ENCODE results near the gene CACNA1I.

DNA sequence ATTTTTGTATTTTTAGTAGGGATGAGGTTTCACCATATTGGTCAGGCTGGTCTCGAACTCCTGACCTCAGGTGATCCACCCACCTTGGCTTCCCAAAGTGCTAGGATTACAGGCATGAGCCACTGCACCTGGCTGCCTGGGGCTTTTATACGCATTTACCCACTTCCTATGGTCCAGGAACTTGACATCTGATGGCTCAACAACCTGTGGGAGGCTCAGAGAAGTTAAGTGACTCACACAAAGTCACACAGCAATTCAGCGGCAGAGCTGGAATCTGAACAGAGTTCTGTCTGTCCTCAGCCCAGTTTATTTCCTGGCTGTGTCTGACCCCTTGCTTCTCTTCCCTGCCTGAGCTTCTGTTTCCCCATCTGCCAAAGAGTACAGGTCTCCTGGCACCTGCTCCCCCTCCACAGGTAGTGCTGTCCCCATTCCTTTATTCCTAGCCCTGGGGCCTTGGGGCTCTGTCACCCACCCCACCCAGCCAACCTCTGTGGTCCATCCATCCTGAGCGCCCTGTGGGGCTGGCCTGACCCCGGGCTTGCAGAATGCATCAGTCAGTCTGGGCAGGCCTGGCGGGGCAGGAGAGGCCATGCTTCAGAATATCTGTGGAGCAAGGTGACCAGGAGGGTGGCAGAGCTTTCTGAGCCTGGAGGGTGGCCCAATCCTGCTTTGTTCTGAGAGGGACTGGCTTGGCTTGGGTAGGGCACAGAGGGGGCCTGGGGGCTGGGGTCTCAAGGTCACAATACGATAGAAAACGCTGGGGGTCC, 50.6 kb downstream of the CACNA1I start:
- TF ChIP-seq ZNF768 (tag by site-specific recombination; IDR thresholded peaks at IDR 0.05) (peak; percentile 91; the same call in 1 of the 2 replicates), YY1 (tag by site-specific recombination; IDR thresholded peaks at IDR 0.05) (no peak), KLF1 (tag by site-specific recombination; IDR thresholded peaks at IDR 0.05) (no peak), ZNF133 (tag by site-specific recombination; IDR thresholded peaks at IDR 0.05) (no peak), REPIN1 (tag by site-specific recombination; IDR thresholded peaks at IDR 0.05; ENCODE audit: low read depth) (no peak)
- TF ChIP-seq, protein P1, sequence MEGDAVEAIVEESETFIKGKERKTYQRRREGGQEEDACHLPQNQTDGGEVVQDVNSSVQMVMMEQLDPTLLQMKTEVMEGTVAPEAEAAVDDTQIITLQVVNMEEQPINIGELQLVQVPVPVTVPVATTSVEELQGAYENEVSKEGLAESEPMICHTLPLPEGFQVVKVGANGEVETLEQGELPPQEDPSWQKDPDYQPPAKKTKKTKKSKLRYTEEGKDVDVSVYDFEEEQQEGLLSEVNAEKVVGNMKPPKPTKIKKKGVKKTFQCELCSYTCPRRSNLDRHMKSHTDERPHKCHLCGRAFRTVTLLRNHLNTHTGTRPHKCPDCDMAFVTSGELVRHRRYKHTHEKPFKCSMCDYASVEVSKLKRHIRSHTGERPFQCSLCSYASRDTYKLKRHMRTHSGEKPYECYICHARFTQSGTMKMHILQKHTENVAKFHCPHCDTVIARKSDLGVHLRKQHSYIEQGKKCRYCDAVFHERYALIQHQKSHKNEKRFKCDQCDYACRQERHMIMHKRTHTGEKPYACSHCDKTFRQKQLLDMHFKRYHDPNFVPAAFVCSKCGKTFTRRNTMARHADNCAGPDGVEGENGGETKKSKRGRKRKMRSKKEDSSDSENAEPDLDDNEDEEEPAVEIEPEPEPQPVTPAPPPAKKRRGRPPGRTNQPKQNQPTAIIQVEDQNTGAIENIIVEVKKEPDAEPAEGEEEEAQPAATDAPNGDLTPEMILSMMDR (tag by site-specific recombination; IDR thresholded peaks at IDR 0.05), result no peak
- TF ChIP-seq, protein P2, sequence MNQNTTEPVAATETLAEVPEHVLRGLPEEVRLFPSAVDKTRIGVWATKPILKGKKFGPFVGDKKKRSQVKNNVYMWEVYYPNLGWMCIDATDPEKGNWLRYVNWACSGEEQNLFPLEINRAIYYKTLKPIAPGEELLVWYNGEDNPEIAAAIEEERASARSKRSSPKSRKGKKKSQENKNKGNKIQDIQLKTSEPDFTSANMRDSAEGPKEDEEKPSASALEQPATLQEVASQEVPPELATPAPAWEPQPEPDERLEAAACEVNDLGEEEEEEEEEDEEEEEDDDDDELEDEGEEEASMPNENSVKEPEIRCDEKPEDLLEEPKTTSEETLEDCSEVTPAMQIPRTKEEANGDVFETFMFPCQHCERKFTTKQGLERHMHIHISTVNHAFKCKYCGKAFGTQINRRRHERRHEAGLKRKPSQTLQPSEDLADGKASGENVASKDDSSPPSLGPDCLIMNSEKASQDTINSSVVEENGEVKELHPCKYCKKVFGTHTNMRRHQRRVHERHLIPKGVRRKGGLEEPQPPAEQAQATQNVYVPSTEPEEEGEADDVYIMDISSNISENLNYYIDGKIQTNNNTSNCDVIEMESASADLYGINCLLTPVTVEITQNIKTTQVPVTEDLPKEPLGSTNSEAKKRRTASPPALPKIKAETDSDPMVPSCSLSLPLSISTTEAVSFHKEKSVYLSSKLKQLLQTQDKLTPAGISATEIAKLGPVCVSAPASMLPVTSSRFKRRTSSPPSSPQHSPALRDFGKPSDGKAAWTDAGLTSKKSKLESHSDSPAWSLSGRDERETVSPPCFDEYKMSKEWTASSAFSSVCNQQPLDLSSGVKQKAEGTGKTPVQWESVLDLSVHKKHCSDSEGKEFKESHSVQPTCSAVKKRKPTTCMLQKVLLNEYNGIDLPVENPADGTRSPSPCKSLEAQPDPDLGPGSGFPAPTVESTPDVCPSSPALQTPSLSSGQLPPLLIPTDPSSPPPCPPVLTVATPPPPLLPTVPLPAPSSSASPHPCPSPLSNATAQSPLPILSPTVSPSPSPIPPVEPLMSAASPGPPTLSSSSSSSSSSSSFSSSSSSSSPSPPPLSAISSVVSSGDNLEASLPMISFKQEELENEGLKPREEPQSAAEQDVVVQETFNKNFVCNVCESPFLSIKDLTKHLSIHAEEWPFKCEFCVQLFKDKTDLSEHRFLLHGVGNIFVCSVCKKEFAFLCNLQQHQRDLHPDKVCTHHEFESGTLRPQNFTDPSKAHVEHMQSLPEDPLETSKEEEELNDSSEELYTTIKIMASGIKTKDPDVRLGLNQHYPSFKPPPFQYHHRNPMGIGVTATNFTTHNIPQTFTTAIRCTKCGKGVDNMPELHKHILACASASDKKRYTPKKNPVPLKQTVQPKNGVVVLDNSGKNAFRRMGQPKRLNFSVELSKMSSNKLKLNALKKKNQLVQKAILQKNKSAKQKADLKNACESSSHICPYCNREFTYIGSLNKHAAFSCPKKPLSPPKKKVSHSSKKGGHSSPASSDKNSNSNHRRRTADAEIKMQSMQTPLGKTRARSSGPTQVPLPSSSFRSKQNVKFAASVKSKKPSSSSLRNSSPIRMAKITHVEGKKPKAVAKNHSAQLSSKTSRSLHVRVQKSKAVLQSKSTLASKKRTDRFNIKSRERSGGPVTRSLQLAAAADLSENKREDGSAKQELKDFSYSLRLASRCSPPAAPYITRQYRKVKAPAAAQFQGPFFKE (tag by site-specific recombination; IDR thresholded peaks at IDR 0.05; ENCODE audit: borderline replicate concordance), result no peak
- TF ChIP-seq, protein P3, sequence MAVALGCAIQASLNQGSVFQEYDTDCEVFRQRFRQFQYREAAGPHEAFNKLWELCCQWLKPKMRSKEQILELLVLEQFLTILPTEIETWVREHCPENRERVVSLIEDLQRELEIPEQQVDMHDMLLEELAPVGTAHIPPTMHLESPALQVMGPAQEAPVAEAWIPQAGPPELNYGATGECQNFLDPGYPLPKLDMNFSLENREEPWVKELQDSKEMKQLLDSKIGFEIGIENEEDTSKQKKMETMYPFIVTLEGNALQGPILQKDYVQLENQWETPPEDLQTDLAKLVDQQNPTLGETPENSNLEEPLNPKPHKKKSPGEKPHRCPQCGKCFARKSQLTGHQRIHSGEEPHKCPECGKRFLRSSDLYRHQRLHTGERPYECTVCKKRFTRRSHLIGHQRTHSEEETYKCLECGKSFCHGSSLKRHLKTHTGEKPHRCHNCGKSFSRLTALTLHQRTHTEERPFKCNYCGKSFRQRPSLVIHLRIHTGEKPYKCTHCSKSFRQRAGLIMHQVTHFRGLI (tag by site-specific recombination; IDR thresholded peaks at IDR 0.05), result no peak
- TF ChIP-seq, protein P4, sequence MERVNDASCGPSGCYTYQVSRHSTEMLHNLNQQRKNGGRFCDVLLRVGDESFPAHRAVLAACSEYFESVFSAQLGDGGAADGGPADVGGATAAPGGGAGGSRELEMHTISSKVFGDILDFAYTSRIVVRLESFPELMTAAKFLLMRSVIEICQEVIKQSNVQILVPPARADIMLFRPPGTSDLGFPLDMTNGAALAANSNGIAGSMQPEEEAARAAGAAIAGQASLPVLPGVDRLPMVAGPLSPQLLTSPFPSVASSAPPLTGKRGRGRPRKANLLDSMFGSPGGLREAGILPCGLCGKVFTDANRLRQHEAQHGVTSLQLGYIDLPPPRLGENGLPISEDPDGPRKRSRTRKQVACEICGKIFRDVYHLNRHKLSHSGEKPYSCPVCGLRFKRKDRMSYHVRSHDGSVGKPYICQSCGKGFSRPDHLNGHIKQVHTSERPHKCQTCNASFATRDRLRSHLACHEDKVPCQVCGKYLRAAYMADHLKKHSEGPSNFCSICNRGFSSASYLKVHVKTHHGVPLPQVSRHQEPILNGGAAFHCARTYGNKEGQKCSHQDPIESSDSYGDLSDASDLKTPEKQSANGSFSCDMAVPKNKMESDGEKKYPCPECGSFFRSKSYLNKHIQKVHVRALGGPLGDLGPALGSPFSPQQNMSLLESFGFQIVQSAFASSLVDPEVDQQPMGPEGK (tag by site-specific recombination; IDR thresholded peaks at IDR 0.05), result no peak

Data from HEK293 (cell line).